GM23248 (cell line): ENCODE data around the gene EEA1. TPM values are rescaled to one million over a fixed set of nuclear protein-coding genes. Genes with fewer than 3 reads are reported as not detected.
A peak's percentile ranks its signal among the peaks of the same experiment; 100 is the strongest.

Experiments
- DNase-seq: peaks from one replicate; pipeline ENCODE4 v3.0.0-alpha.2; 2015
- H2AFZ ChIP-seq: fragments of 200-600 bp; sonication (generic); 2 replicates; pipeline ENCODE4 v1.6.1; 2016; ENCODE audit warnings: antibody characterized with exemption
- H3F3A ChIP-seq: fragments of 200-600 bp; sonication (generic); 2 replicates; pipeline ENCODE4 v1.6.1; 2016; ENCODE audit warnings: mild to moderate bottlenecking, antibody characterized with exemption, mixed run types; ENCODE audit not compliant: insufficient read depth
- H3K27ac ChIP-seq: fragments of 200-600 bp; sonication (generic); 2 replicates; pipeline ENCODE4 v1.5.1; 2016; ENCODE audit warnings: mild to moderate bottlenecking
- H3K27me3 ChIP-seq: fragments of 200-600 bp; sonication (generic); replicated peaks from 2 replicates; pipeline ENCODE4 v1.6.1; 2016; ENCODE audit warnings: mild to moderate bottlenecking; ENCODE audit not compliant: insufficient read depth
- H3K36me3 ChIP-seq: fragments of 200-600 bp; sonication (generic); 2 replicates; pipeline ENCODE4 v1.6.1; 2016; ENCODE audit warnings: low read depth, mild to moderate bottlenecking
- H3K4me1 ChIP-seq: fragments of 200-600 bp; sonication (generic); 2 replicates; pipeline ENCODE4 v1.6.1; 2016; ENCODE audit warnings: mild to moderate bottlenecking; ENCODE audit not compliant: insufficient read depth
- H3K4me2 ChIP-seq: fragments of 200-600 bp; sonication (generic); one replicate; pipeline ENCODE4 v1.6.1; 2016; ENCODE audit warnings: mild to moderate bottlenecking; ENCODE audit not compliant: unreplicated experiment
- H3K4me3 ChIP-seq: fragments of 200-600 bp; sonication (generic); 2 replicates; pipeline ENCODE4 v1.5.1; 2016; ENCODE audit warnings: mild to moderate bottlenecking
- H3K79me2 ChIP-seq: fragments of 200-600 bp; sonication (generic); 2 replicates; pipeline ENCODE4 v1.6.1; 2016; ENCODE audit warnings: mild to moderate bottlenecking; ENCODE audit not compliant: insufficient read depth
- H3K9ac ChIP-seq: fragments of 200-600 bp; sonication (generic); 2 replicates; pipeline ENCODE4 v1.6.1; 2016; ENCODE audit warnings: mild to moderate bottlenecking
- H3K9me2 ChIP-seq: fragments of 200-600 bp; sonication (generic); 2 replicates; pipeline ENCODE4 v1.6.1; 2016; ENCODE audit warnings: mixed run types, mild to moderate bottlenecking, moderate library complexity; ENCODE audit not compliant: insufficient read depth
- H3K9me3 ChIP-seq: fragments of 200-600 bp; sonication (generic); one replicate; pipeline ENCODE4 v1.6.1; 2017; ENCODE audit warnings: low read depth
- H4K20me1 ChIP-seq: fragments of 200-600 bp; sonication (generic); 2 replicates; pipeline ENCODE4 v1.6.0; 2016; ENCODE audit not compliant: insufficient read depth
- EZH2 ChIP-seq: fragments of 200-600 bp; sonication (generic); IDR thresholded peaks from 2 replicates; pipeline ENCODE4 v1.6.1; 2018; ENCODE audit warnings: antibody characterized with exemption, mild to moderate bottlenecking; ENCODE audit not compliant: insufficient read depth, poor library complexity, severe bottlenecking
- EZH2phosphoT487 ChIP-seq: fragments of 200-600 bp; sonication (generic); IDR thresholded peaks from 2 replicates; pipeline ENCODE4 v1.6.1; 2018; ENCODE audit warnings: antibody characterized with exemption, moderate library complexity, mild to moderate bottlenecking, low read depth; ENCODE audit not compliant: insufficient read depth
- WGBS, 2 experiments: methylation state at CpG; one replicate each; pipeline ENCODE4 v1.1.6; 2015 to 2017; ENCODE audit warnings: low lambda C conversion rate in 2 of 2, low coverage in 1 of 2; ENCODE audit errors: missing lambda C conversion rate in 2 of 2; 5-methylcytosine and 5-hydroxymethylcytosine counted together
- in situ Hi-C: fragments of 300-500 bp; cut with MboI; formaldehyde crosslinking; loops from 2 replicates; pipeline ENCODE4 v1.15.0; 2020
- polyA plus RNA-seq: library from polyadenylated mRNA; unstranded; fragments of >200 nt; fragmentation: Nextera tagmentation; extraction: Ambion mirVana; gene quantifications from 2 replicates; pipeline ENCODE4 v1.2.1, GENCODE V29; 2016
- total RNA-seq: library from RNA; depleted of rRNA; stranded (reverse); fragments of >200 nt; shearing (Covaris generic); gene quantifications from 2 replicates; pipeline ENCODE4 v1.2.3, GENCODE V29; 2014

Gene EEA1
- total and polyA plus RNA-seq, 2 experiments from 2014 or later = 17.8 to 55.7 TPM

- H3K9ac ChIP-seq = no peak overlapping the region
- H3K79me2 ChIP-seq = peaks cover 82% of the 10 kb centered on the region
- no peak overlapping the region for H2AFZ ChIP-seq
- 86 to 87% methylated on average over 5 of the region's 5 CpGs for WGBS, 2 experiments
- H4K20me1 ChIP-seq = no peaks in the 10 kb centered on the region
- TF ChIP-seq EZH2 (no peak), EZH2phosphoT487 (no peak)
- peaks cover 29% of the 10 kb centered on the region for H3K4me1 ChIP-seq
- H3K9me2 ChIP-seq = no peaks in the 10 kb centered on the region
- in situ Hi-C loops = no loop called here
- H3F3A ChIP-seq = peaks cover 57% of the 10 kb centered on the region
- H3K4me3 ChIP-seq = no peak overlapping the region
- no peak overlapping the region for H3K4me2 ChIP-seq
- no peak for DNase-seq
- no peaks in the 10 kb centered on the region for H3K27me3 ChIP-seq
- H3K9me3 ChIP-seq = no peaks in the 10 kb centered on the region
- no peaks in the 10 kb centered on the region; the same call in 1 of the 2 replicates for H3K36me3 ChIP-seq
- H3K27ac ChIP-seq = peak overlapping the region; percentile 93
These were observed 31.3 kb downstream of the EEA1 start for GRCh38 chr12:92897844-92898243.

- DNase-seq = no peak
- Histone ChIP-seq H3K4me1 (no peaks in the 10 kb centered on the region), H4K20me1 (no peaks in the 10 kb centered on the region), H3K4me3 (no peak overlapping the region), H3K9me2 (no peaks in the 10 kb centered on the region), H3K9ac (no peak overlapping the region), H3K27me3 (no peaks in the 10 kb centered on the region), H3K9me3 (no peaks in the 10 kb centered on the region), H3K79me2 (peaks cover 96% of the 10 kb centered on the region), H3K36me3 (peaks cover 21% of the 10 kb centered on the region), H3F3A (peaks cover 6% of the 10 kb centered on the region), H2AFZ (no peak overlapping the region), H3K4me2 (no peak overlapping the region), H3K27ac (no peak overlapping the region)
- TF ChIP-seq EZH2 (no peak), EZH2phosphoT487 (no peak)
- in situ Hi-C loops = no loop called here
- 51 to 61% methylated on average over 3 of the region's 3 CpGs for WGBS, 2 experiments
These were observed 38.4 kb downstream of the EEA1 start for GRCh38 chr12:92890601-92891106.

GRCh38 chr12:92886131-92886530, 43.0 kb downstream of the EEA1 start:
- H2AFZ ChIP-seq = no peak overlapping the region
- peaks cover 94% of the 10 kb centered on the region for H3K79me2 ChIP-seq
- no peaks in the 10 kb centered on the region for H3K9me2 ChIP-seq
- H3K9me3 ChIP-seq = no peaks in the 10 kb centered on the region
- no peaks in the 10 kb centered on the region for H3K27me3 ChIP-seq
- no peaks in the 10 kb centered on the region for H4K20me1 ChIP-seq
- H3K9ac ChIP-seq = no peak overlapping the region
- H3K4me3 ChIP-seq = no peak overlapping the region
- DNase-seq = no peak
- H3K27ac ChIP-seq = no peak overlapping the region
- no peaks in the 10 kb centered on the region for H3F3A ChIP-seq
- no peak overlapping the region for H3K4me2 ChIP-seq
- WGBS, 2 experiments = 93 to 100% methylated on average over 1 to 2 of the region's 2 CpGs
- peaks cover 9% of the 10 kb centered on the region; the same call in 1 of the 2 replicates for H3K4me1 ChIP-seq
- H3K36me3 ChIP-seq = peaks cover 39% of the 10 kb centered on the region
- TF ChIP-seq EZH2phosphoT487 (no peak), EZH2 (no peak)
- in situ Hi-C loops = no loop called here

- Histone ChIP-seq H4K20me1 (no peaks in the 10 kb centered on the region), H3K4me3 (no peak overlapping the region), H3K79me2 (peaks cover 98% of the 10 kb centered on the region), H3K27ac (no peak overlapping the region), H3F3A (no peaks in the 10 kb centered on the region), H3K27me3 (no peaks in the 10 kb centered on the region), H3K4me1 (peaks cover 9% of the 10 kb centered on the region; the same call in 1 of the 2 replicates), H3K9me3 (no peaks in the 10 kb centered on the region), H3K36me3 (peaks cover 10% of the 10 kb centered on the region), H2AFZ (no peak overlapping the region), H3K9me2 (no peaks in the 10 kb centered on the region), H3K9ac (no peak overlapping the region), H3K4me2 (no peak overlapping the region)
- TF ChIP-seq EZH2 (no peak), EZH2phosphoT487 (no peak)
- in situ Hi-C loops = no loop called here
- WGBS, 2 experiments = 97 to 98% methylated on average over 2 of the region's 2 CpGs
- DNase-seq = no peak
These were observed 49.3 kb downstream of the EEA1 start for GRCh38 chr12:92879698-92880322.

GRCh38 chr12:92877904-92878303, 51.2 kb downstream of the EEA1 start:
- H3K27me3 ChIP-seq = no peaks in the 10 kb centered on the region
- no peak overlapping the region for H3K4me2 ChIP-seq
- no peak overlapping the region for H3K4me3 ChIP-seq
- H3K9me3 ChIP-seq = no peaks in the 10 kb centered on the region
- TF ChIP-seq EZH2phosphoT487 = no peak
- TF ChIP-seq EZH2 = no peak
- H3K27ac ChIP-seq = no peak overlapping the region
- H3K4me1 ChIP-seq = no peaks in the 10 kb centered on the region
- peaks cover under 1% of the 10 kb centered on the region for H3K36me3 ChIP-seq
- no peaks in the 10 kb centered on the region for H4K20me1 ChIP-seq
- 100% methylated on average over 1 of the region's 1 CpG for WGBS, 2 experiments
- H2AFZ ChIP-seq = no peak overlapping the region
- no peak for DNase-seq
- no peaks in the 10 kb centered on the region for H3F3A ChIP-seq
- peaks cover 99% of the 10 kb centered on the region for H3K79me2 ChIP-seq
- in situ Hi-C loops = no loop called here
- no peak overlapping the region for H3K9ac ChIP-seq
- no peaks in the 10 kb centered on the region for H3K9me2 ChIP-seq
